Measurements from ENCODE around the gene TMCC3.

Gene TMCC3

DNA sequence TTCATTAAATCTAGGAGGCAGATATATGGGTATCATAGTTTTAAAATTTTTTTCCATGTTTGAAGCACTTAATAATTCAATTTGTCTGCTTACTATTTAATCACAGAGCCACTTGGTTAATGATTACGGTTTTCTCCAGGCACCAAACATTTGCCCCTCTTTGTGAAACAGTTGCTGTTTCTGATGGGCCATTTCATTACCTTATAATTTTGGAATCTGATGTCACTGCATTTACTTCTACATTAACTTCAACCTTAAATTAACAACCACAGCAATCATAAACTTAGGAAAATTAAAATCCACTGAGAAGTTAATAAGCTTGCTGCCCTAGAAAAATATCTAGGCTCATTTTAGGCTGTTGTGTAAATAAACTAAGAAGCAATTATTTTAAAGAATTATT lies 17.0 kb downstream of the TMCC3 start:
- no peak for DNase-seq (ENCODE audit: extremely low spot score)
- ChIA-PET POLR2A (no interaction called here), CTCF (interaction anchor here (1.8 kb wide), 1 partner anchor 10 kb away, joined by 4 read pairs; no protein-coding TSS in a partner anchor)
- TF ChIP-seq, protein P1, sequence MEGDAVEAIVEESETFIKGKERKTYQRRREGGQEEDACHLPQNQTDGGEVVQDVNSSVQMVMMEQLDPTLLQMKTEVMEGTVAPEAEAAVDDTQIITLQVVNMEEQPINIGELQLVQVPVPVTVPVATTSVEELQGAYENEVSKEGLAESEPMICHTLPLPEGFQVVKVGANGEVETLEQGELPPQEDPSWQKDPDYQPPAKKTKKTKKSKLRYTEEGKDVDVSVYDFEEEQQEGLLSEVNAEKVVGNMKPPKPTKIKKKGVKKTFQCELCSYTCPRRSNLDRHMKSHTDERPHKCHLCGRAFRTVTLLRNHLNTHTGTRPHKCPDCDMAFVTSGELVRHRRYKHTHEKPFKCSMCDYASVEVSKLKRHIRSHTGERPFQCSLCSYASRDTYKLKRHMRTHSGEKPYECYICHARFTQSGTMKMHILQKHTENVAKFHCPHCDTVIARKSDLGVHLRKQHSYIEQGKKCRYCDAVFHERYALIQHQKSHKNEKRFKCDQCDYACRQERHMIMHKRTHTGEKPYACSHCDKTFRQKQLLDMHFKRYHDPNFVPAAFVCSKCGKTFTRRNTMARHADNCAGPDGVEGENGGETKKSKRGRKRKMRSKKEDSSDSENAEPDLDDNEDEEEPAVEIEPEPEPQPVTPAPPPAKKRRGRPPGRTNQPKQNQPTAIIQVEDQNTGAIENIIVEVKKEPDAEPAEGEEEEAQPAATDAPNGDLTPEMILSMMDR (IDR thresholded peaks at IDR 0.05; ENCODE audit: control extremely low read depth, extremely low read depth, low read depth, missing control alignments) = no peak

DNA sequence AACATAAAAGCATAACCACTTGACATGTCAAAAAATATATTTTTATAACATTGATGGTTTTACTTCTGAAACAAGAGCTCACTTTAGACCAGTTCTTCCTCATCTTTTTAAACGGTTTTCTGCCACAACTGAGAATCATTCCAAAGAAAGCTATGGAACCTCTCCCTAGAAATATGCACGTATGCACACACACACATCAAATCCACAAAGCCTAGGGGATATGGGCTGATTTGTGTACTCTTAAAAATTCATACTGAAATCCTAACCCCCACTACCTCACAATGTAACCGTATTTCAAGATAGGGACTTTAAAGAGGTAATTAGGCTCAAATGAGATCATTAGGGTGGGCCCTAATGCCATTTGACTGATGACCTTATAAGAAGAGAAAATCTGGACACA lies 19.3 kb downstream of the TMCC3 start:
- DNase-seq (ENCODE audit: extremely low spot score) = no peak
- ChIA-PET POLR2A (no interaction called here), CTCF (no interaction called here)
- TF ChIP-seq, protein P1 (IDR thresholded peaks at IDR 0.05; ENCODE audit: control extremely low read depth, extremely low read depth, low read depth, missing control alignments) = no peak

- TF ChIP-seq, protein P1 (IDR thresholded peaks at IDR 0.05; ENCODE audit: control extremely low read depth, extremely low read depth, low read depth, missing control alignments) = no peak
- ChIA-PET CTCF (interaction anchor here (1.2 to 2.1 kb wide), 3 partner anchors 10 to 11 kb away, joined by 4 to 5 read pairs (median 4); no protein-coding TSS in a partner anchor), POLR2A (no interaction called here)
- no peak for DNase-seq (ENCODE audit: extremely low spot score)
Observed at GRCh38 chr12:94628819-94629472, 21.4 kb downstream of the TMCC3 start.

GRCh38 chr12:94628369-94628768 lies 22.0 kb downstream of the TMCC3 start:
- ChIA-PET POLR2A (no interaction called here), CTCF (interaction anchor here (0.6 to 2.1 kb wide), 5 partner anchors 10 to 93 kb away, joined by 3 to 5 read pairs (median 4); no protein-coding TSS in a partner anchor)
- TF ChIP-seq, protein P1 (IDR thresholded peaks at IDR 0.05; ENCODE audit: control extremely low read depth, extremely low read depth, low read depth, missing control alignments) = no peak
- no peak for DNase-seq (ENCODE audit: extremely low spot score)

DNA sequence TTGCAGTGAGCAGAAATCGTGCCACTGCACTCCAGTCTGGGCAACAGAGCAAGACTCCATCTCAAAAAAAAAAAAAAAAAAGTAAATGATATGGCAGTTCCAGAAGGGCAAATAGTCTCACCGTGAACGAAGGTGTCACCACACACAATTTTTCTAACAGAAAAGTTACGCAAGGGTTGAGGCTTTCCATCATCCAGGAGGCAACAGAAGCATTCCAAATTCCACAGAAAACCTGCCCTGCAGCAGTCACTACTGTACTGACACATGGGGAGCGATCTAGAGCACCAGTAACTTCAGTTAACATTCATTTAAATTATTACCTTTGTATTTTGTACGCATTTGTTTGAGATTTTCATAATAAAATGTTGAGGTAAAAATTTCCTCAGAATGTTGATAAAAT lies 24.8 kb downstream of the TMCC3 start:
- ChIA-PET CTCF (no interaction called here), POLR2A (no interaction called here)
- DNase-seq (ENCODE audit: extremely low spot score) = no peak
- TF ChIP-seq, protein P1 (IDR thresholded peaks at IDR 0.05; ENCODE audit: control extremely low read depth, extremely low read depth, low read depth, missing control alignments) = no peak

DNA sequence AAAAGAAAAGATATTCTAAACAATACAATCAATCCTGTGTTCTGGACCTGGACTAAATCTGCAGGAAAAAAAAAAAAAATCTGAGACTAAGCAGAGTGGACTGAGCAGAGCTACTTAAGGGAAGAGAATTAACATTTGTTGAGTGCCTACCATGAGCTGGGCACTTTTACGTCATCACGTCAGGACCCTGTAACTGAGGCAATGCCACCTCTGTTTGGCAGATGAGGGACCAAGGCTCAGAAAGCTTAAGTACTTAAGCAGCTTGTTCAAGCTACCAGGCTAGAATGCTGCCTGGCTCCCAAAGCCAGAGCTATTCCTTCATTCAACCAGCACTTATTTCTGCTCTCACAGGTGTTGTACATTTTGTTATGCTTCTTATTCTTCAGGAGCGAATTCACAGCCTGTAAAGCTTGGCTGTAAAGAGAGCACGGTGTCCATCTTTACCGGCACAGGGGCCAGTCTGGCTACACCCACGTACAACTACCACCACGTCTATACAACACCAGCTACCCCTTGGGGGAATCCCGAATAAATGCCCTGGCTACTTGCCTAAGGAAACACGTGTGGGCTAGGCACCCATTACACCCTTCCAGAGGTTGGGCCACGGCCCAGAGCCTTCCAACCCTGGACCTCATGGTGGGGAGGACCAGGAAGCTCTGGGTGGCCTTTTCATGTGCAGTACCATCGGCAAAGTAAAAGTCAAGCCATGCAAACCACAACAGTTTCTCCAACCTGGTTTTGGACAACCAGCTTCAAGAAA lies 27.0 kb downstream of the TMCC3 start:
- ChIA-PET POLR2A (interaction anchor here (0.7 kb wide), 1 partner anchor 54 kb away, joined by 4 read pairs; no protein-coding TSS in a partner anchor), CTCF (interaction anchor here (0.8 to 1.4 kb wide), 7 partner anchors 10 to 522 kb away, joined by 3 to 6 read pairs (median 3); no protein-coding TSS in a partner anchor)
- TF ChIP-seq, protein P1 (IDR thresholded peaks at IDR 0.05; ENCODE audit: control extremely low read depth, extremely low read depth, low read depth, missing control alignments) = no peak
- no peak for DNase-seq (ENCODE audit: extremely low spot score)

All from GM10248 (cell line).